HEK293 (cell line): Measurements from ENCODE around the gene PPP1R1B.

Experiments used
- CTCF ChIA-PET: fragments of 350-600 bp; formaldehyde crosslinking; extraction: SDS; loops from one replicate; lab custom pipeline; 2021; ENCODE audit warnings: antibody characterized with exemption; lab: Yijun Ruan, JAX
- POLR2A ChIA-PET: fragments of 300-600 bp; formaldehyde crosslinking; extraction: SDS; loops from one replicate; lab custom pipeline; 2020; ENCODE audit warnings: antibody characterized with exemption, inconsistent platforms; lab: Yijun Ruan, JAX
- H3K27ac ChIP-seq: fragments of 200-500 bp; sonication (Bioruptor generic); 2 replicates; pipeline ENCODE4 v1.5.1; 2014; ENCODE audit warnings: low read depth, low read length, control low read depth, inconsistent platforms; ENCODE audit errors: extremely low read depth
- H3K36me3 ChIP-seq, 2 experiments: fragments of 200-500 bp in 1 of 2; sonication (Bioruptor generic) in 1 of 2; 1 replicate in 1 of 2; 2 replicates in 1 of 2; pipeline ENCODE4 v1.5.1; 2014 to 2017; ENCODE audit warnings: inconsistent platforms in 2 of 2, low read length in 2 of 2; ENCODE audit not compliant: control insufficient read depth in 2 of 2, insufficient read depth in 1 of 2
- H3K4me1 ChIP-seq: fragments of 200-500 bp; sonication (Bioruptor generic); 2 replicates; pipeline ENCODE4 v1.5.1; 2014; ENCODE audit warnings: mild to moderate bottlenecking, low read length, inconsistent platforms; ENCODE audit not compliant: control insufficient read depth, insufficient read depth
- H3K4me3 ChIP-seq: 2 replicates; pipeline ENCODE4 v1.5.1; 2011; ENCODE audit warnings: low read depth, mild to moderate bottlenecking, control low read depth, low read length, moderate library complexity
- H3K9me3 ChIP-seq: fragments of 200-500 bp; sonication (Bioruptor generic); 2 replicates; pipeline ENCODE4 v1.5.1; 2014; ENCODE audit warnings: low read depth, low read length, inconsistent platforms; ENCODE audit not compliant: control insufficient read depth, insufficient read depth
- FEZF1 ChIP-seq: fragments of 450-650 bp; formaldehyde crosslinking; IDR thresholded peaks from 2 replicates; pipeline ENCODE4 v1.5.1; 2016; ENCODE audit warnings: missing biosample characterization, missing genetic modification characterization
- GLI2 ChIP-seq: fragments of 450-650 bp; formaldehyde crosslinking; IDR thresholded peaks from 2 replicates; pipeline ENCODE4; 2017; ENCODE audit warnings: missing biosample characterization, missing genetic modification characterization, low read depth, borderline replicate concordance
- PRDM1 ChIP-seq: fragments of 450-650 bp; formaldehyde crosslinking; IDR thresholded peaks from 2 replicates; pipeline ENCODE4; 2016; ENCODE audit warnings: missing biosample characterization, missing genetic modification characterization
- TCF7L2 ChIP-seq: IDR thresholded peaks from 2 replicates; pipeline ENCODE4 v1.6.1; 2011; ENCODE audit warnings: low read depth, mild to moderate bottlenecking, inconsistent platforms, low read length, moderate library complexity, borderline replicate concordance
- ZIC2 ChIP-seq: fragments of 450-650 bp; formaldehyde crosslinking; IDR thresholded peaks from 2 replicates; pipeline ENCODE4 v1.5.1; 2016; ENCODE audit warnings: missing biosample characterization, missing genetic modification characterization
- ZNF146 ChIP-seq: fragments of 450-650 bp; formaldehyde crosslinking; IDR thresholded peaks from 2 replicates; pipeline ENCODE4 v1.5.1; 2016; ENCODE audit warnings: missing biosample characterization, missing genetic modification characterization
- ZNF214 ChIP-seq: fragments of 450-650 bp; formaldehyde crosslinking; IDR thresholded peaks from 2 replicates; pipeline ENCODE4 v1.5.1; 2017; ENCODE audit warnings: missing biosample characterization, mild to moderate bottlenecking, missing genetic modification characterization, borderline replicate concordance
- ZNF24 ChIP-seq: fragments of 450-650 bp; formaldehyde crosslinking; IDR thresholded peaks from 2 replicates; pipeline ENCODE4 v1.5.1; 2016; ENCODE audit warnings: missing biosample characterization, missing genetic modification characterization
- ZNF248 ChIP-seq: fragments of 450-650 bp; formaldehyde crosslinking; IDR thresholded peaks from 2 replicates; pipeline ENCODE4 v1.5.1; 2017; ENCODE audit warnings: missing biosample characterization, missing genetic modification characterization
- ZNF311 ChIP-seq: fragments of 450-650 bp; formaldehyde crosslinking; IDR thresholded peaks from 2 replicates; pipeline ENCODE4 v1.5.1; 2017; ENCODE audit warnings: missing biosample characterization, missing genetic modification characterization, borderline replicate concordance
- ZNF362 ChIP-seq: fragments of 450-650 bp; formaldehyde crosslinking; IDR thresholded peaks from 2 replicates; pipeline ENCODE4 v1.5.1; 2016; ENCODE audit warnings: missing biosample characterization, missing genetic modification characterization
- ZNF404 ChIP-seq: fragments of 450-650 bp; formaldehyde crosslinking; IDR thresholded peaks from 2 replicates; pipeline ENCODE4 v1.5.1; 2017; ENCODE audit warnings: missing biosample characterization, missing genetic modification characterization
- ZNF426 ChIP-seq: fragments of 450-650 bp; formaldehyde crosslinking; IDR thresholded peaks from 2 replicates; pipeline ENCODE4 v1.5.1; 2017; ENCODE audit warnings: missing biosample characterization, missing genetic modification characterization, mild to moderate bottlenecking, inconsistent platforms, moderate library complexity
- ZNF449 ChIP-seq: fragments of 450-650 bp; formaldehyde crosslinking; IDR thresholded peaks from 2 replicates; pipeline ENCODE4 v1.5.1; 2017; ENCODE audit warnings: missing biosample characterization, mild to moderate bottlenecking, missing genetic modification characterization, moderate library complexity
- ZNF488 ChIP-seq: fragments of 450-650 bp; formaldehyde crosslinking; IDR thresholded peaks from 2 replicates; pipeline ENCODE4 v1.5.1; 2016; ENCODE audit warnings: missing biosample characterization, missing genetic modification characterization
- ZNF600 ChIP-seq: fragments of 450-650 bp; formaldehyde crosslinking; IDR thresholded peaks from 2 replicates; pipeline ENCODE4 v1.5.1; 2016; ENCODE audit warnings: missing biosample characterization, missing genetic modification characterization
- ZNF610 ChIP-seq: fragments of 450-650 bp; formaldehyde crosslinking; IDR thresholded peaks from 2 replicates; pipeline ENCODE4 v1.5.1; 2016; ENCODE audit warnings: missing biosample characterization, missing genetic modification characterization, borderline replicate concordance

PPP1R1B gene

DNA sequence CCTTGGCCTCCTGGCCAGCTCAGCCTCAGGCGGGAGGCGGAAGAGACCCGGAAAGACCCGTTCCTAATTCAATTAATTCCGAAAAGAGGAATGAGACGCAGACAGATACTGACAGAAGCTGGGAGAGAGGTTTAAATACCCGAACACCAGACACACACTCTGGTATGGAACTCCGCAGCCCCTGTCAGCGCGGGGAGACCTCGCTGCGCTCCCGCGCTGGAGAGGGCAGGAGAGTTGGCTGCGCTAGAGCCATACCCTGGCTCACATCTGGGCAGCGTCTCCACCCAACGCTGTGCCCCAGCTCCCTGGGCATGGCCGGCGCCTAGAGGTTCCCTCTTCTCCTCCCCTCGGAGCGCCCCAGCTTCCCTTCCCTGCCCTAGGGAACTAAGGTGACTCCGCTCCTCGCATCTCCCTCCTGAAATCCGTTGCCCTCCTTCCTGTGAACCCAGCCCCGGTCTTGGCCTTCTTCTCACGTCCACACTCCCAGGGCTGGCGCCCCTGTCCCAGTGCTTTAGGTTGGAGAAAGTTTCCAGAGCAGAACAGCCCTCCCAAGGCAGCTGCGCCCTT is 27.0 kb upstream of the PPP1R1B start:
- ChIA-PET POLR2A (no interaction called here), CTCF (interaction anchor here (0.6 to 2.1 kb wide), 5 partner anchors 22 to 305 kb away, joined by 4 to 11 read pairs (median 6); no protein-coding TSS in a partner anchor)
- TF ChIP-seq FEZF1 (no peak), ZNF600 (tag by site-specific recombination) (peak; percentile 34; the same call in 1 of the 2 replicates)
- Histone ChIP-seq H3K27ac (no peak overlapping the region), H3K9me3 (no peaks in the 10 kb centered on the region), H3K36me3 (no peaks in the 10 kb centered on the region), H3K4me1 (peaks cover 4% of the 10 kb centered on the region; the same call in 1 of the 2 replicates), H3K4me3 (no peak overlapping the region)

- ChIA-PET CTCF (interaction anchor here (1.3 to 2.5 kb wide), 5 partner anchors 21 to 52 kb away, joined by 5 to 11 read pairs (median 6); no protein-coding TSS in a partner anchor), POLR2A (interaction anchor here (0.6 kb wide), 1 partner anchor 10 kb away, joined by 5 read pairs; no protein-coding TSS in a partner anchor)
- H3K4me1 ChIP-seq, result peaks cover 5% of the 10 kb centered on the region
- H3K9me3 ChIP-seq, result no peaks in the 10 kb centered on the region
- H3K36me3 ChIP-seq, result no peaks in the 10 kb centered on the region
- TF ChIP-seq ZNF449 (tag by site-specific recombination) (no peak), ZNF24 (tag by site-specific recombination) (no peak), ZNF404 (no peak), ZNF248 (tag by site-specific recombination) (no peak), ZNF214 (tag by site-specific recombination) (no peak), ZNF488 (tag by site-specific recombination) (no peak), ZNF146 (tag by site-specific recombination) (no peak), PRDM1 (tag by site-specific recombination) (no peak), ZNF311 (tag by site-specific recombination) (no peak), TCF7L2 (no peak), ZNF610 (tag by site-specific recombination) (no peak), ZNF426 (tag by site-specific recombination) (no peak), ZNF362 (tag by site-specific recombination) (no peak), GLI2 (tag by site-specific recombination) (no peak), ZIC2 (tag by site-specific recombination) (no peak)
- TF ChIP-seq, all 188 proteins: peak for 0
- Histone ChIP-seq H3K4me3 (no peak overlapping the region), H3K27ac (no peak overlapping the region)
Observed at GRCh38 chr17:39600288-39600996, 26.3 kb upstream of the PPP1R1B start.
